GM12874 (cell line): Measurements from ENCODE around the gene SPSB4.
A peak's percentile ranks its signal among the peaks of the same experiment; 100 is the strongest.

Source experiments
- CTCF ChIP-seq: IDR thresholded peaks from 2 replicates; pipeline ENCODE4 v1.5.1; 2011; ENCODE audit warnings: low read depth, mild to moderate bottlenecking, control low read depth, low read length, moderate library complexity; ENCODE audit not compliant: insufficient read depth

The SPSB4 gene

GRCh38 chr3:141192345-141192744, 141.2 kb downstream of the SPSB4 start:
- peak; percentile 90 for TF ChIP-seq CTCF

GRCh38 chr3:141193066-141193830, 142.1 kb downstream of the SPSB4 start:
- no peak for TF ChIP-seq CTCF
